Fibroblast of lung (primary cell): ENCODE results near the gene DLG2. TPM values are rescaled to one million over a fixed set of nuclear protein-coding genes. Genes with fewer than 3 reads are reported as not detected.

Source experiments
- DNase-seq, 2 donors: peaks; one replicate each; pipeline versions ENCODE4 v3.0.0 to v3.0.0-alpha.2; 2010; ENCODE audit warnings: low read depth in 2 of 2
- H2AFZ ChIP-seq: 2 replicates; pipeline ENCODE4 v1.5.1; 2012; ENCODE audit warnings: low read length, control low read depth, inconsistent platforms
- H3K27ac ChIP-seq: 2 replicates; pipeline ENCODE4 v1.5.1; 2011; ENCODE audit warnings: low read length, control low read depth; ENCODE audit not compliant: insufficient read depth
- H3K27me3 ChIP-seq: 2 replicates; pipeline ENCODE4 v1.5.1; 2011; ENCODE audit warnings: mild to moderate bottlenecking, low read length; ENCODE audit not compliant: control insufficient read depth, insufficient read depth
- H3K36me3 ChIP-seq: 2 replicates; pipeline ENCODE4 v1.5.1; 2011; ENCODE audit warnings: low read length; ENCODE audit not compliant: control insufficient read depth, insufficient read depth
- H3K4me1 ChIP-seq: 2 replicates; pipeline ENCODE4 v1.5.1; 2011; ENCODE audit warnings: low read length; ENCODE audit not compliant: control insufficient read depth, insufficient read depth; ENCODE audit errors: extremely low read depth
- H3K4me2 ChIP-seq: 2 replicates; pipeline ENCODE4 v1.5.1; 2011; ENCODE audit warnings: low read length, control low read depth; ENCODE audit not compliant: insufficient read depth; ENCODE audit errors: extremely low read depth
- H3K4me3 ChIP-seq, 4 experiments: fragments of 200-600 bp in 1 of 4; sonication (generic) in 1 of 4; replicated peaks in 1 of 4; 2 replicates each; pipeline ENCODE4 v1.5.1; 2011 to 2016; ENCODE audit warnings: low read length in 4 of 4, low read depth in 3 of 4, mild to moderate bottlenecking in 3 of 4, control low read depth in 2 of 4, inconsistent platforms in 1 of 4, mixed read lengths in 1 of 4; ENCODE audit not compliant: insufficient read depth in 1 of 4; ENCODE audit errors: control extremely low read depth in 1 of 4
- H3K79me2 ChIP-seq: 2 replicates; pipeline ENCODE4 v1.5.1; 2012; ENCODE audit warnings: mild to moderate bottlenecking, low read length, inconsistent platforms; ENCODE audit not compliant: control insufficient read depth, insufficient read depth
- H3K9ac ChIP-seq: 2 replicates; pipeline ENCODE4 v1.5.1; 2011; ENCODE audit warnings: mild to moderate bottlenecking, low read length, control low read depth; ENCODE audit not compliant: insufficient read depth
- H3K9me3 ChIP-seq: 2 replicates; pipeline ENCODE4 v1.5.1; 2012; ENCODE audit warnings: low read depth, low read length; ENCODE audit not compliant: control insufficient read depth, insufficient read depth
- H4K20me1 ChIP-seq: 2 replicates; pipeline ENCODE4 v1.5.1; 2011; ENCODE audit warnings: low read length; ENCODE audit not compliant: control insufficient read depth, insufficient read depth; ENCODE audit errors: extremely low read depth
- EZH2 ChIP-seq: IDR thresholded peaks from 2 replicates; pipeline ENCODE4 v1.5.1; 2012; ENCODE audit warnings: low read length, control low read depth, mild to moderate bottlenecking; ENCODE audit errors: missing control alignments
- polyA plus RNA-seq, 2 donors: library from polyadenylated mRNA; depleted of rRNA in 1 of 2; stranded (reverse) in 1 of 2; unstranded in 1 of 2; fragments of >200 nt; gene quantifications; 2 replicates each; pipeline ENCODE4 v1.2.1, GENCODE V29; 2011 to 2012; ENCODE audit warnings: missing spikeins in 1 of 2
- total RNA-seq: library from RNA; depleted of rRNA; stranded (reverse); fragments of >200 nt; gene quantifications from 2 replicates; pipeline ENCODE4 v1.2.1, GENCODE V29; 2014
- TF ChIP-seq, protein P1 (sequence below), 2 donors: IDR thresholded peaks in 1 of 2; conservative IDR thresholded peaks in 1 of 2; 1 replicate in 1 of 2; 2 replicates in 1 of 2; pipeline ENCODE4 v1.5.1; 2011 to 2012; ENCODE audit warnings: low read length in 2 of 2, control low read depth in 1 of 2, inconsistent platforms in 1 of 2, low read depth in 1 of 2, mild to moderate bottlenecking in 1 of 2

Gene DLG2
- total and polyA plus RNA-seq, 2 donors (not counting 1 experiment from before 2014, with no cell fraction given), result 0.77 to 2.3 TPM

DNA sequence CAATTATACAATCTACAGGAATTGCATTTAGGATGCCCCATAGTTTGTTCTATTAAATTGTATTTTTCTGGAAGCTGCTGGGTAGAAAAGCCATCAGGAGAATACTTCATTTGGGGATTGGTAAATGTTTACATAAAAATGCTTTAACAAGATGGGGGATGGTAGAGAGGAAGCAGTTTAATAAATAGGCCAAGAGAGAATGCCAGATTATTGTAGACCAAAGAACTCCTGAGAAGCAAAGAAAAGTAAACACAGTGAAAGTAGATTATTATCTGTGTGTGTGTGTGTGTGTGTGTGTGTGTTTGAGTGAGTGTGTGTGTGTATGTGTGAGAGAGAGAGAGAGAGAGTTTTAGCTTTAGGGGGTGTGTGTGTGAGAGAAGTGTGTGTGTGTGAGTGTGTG, 1520.6 kb downstream of the DLG2 start:
- Histone ChIP-seq H3K79me2 (no peaks in the 10 kb centered on the region), H3K36me3 (no peaks in the 10 kb centered on the region), H3K9me3 (no peaks in the 10 kb centered on the region), H3K9ac (no peak overlapping the region), H3K4me3 (no peak overlapping the region), H3K27me3 (no peaks in the 10 kb centered on the region), H2AFZ (no peak overlapping the region), H3K4me2 (no peak overlapping the region), H3K4me1 (no peaks in the 10 kb centered on the region), H4K20me1 (no peaks in the 10 kb centered on the region), H3K27ac (no peak overlapping the region)
- TF ChIP-seq EZH2, result no peak
- TF ChIP-seq, protein P1, sequence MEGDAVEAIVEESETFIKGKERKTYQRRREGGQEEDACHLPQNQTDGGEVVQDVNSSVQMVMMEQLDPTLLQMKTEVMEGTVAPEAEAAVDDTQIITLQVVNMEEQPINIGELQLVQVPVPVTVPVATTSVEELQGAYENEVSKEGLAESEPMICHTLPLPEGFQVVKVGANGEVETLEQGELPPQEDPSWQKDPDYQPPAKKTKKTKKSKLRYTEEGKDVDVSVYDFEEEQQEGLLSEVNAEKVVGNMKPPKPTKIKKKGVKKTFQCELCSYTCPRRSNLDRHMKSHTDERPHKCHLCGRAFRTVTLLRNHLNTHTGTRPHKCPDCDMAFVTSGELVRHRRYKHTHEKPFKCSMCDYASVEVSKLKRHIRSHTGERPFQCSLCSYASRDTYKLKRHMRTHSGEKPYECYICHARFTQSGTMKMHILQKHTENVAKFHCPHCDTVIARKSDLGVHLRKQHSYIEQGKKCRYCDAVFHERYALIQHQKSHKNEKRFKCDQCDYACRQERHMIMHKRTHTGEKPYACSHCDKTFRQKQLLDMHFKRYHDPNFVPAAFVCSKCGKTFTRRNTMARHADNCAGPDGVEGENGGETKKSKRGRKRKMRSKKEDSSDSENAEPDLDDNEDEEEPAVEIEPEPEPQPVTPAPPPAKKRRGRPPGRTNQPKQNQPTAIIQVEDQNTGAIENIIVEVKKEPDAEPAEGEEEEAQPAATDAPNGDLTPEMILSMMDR (conservative IDR thresholded peaks at IDR 0.05 in 1 of 2, IDR thresholded peaks at IDR 0.05 in 1 of 2; ENCODE audit: low read depth in 1 of 2, low read length in 2 of 2), result no peak
- DNase-seq, result no peak

DNA sequence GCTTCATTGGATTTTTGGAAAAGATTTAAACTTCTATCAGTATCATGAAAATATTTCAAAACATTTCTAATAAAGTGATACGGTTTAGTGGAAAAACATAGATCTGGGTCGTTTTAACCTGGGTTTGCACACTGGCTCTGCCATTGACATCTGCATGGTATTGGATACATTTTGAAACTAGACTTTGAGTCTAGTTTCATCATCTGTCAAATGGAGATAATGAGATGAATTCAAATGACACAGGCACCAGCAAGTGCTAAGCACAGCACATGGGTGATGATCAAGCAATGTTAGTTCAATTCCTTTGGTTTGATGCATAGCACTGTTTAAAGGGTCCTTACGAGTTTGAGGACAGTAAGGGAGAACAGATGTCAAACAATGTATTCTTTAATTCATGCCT, 1522.0 kb downstream of the DLG2 start:
- H3K27ac ChIP-seq, result no peak overlapping the region
- H2AFZ ChIP-seq, result no peak overlapping the region
- no peaks in the 10 kb centered on the region for H3K9me3 ChIP-seq
- H3K4me1 ChIP-seq, result no peaks in the 10 kb centered on the region
- no peak overlapping the region for H3K9ac ChIP-seq
- TF ChIP-seq, protein P1 (conservative IDR thresholded peaks at IDR 0.05 in 1 of 2, IDR thresholded peaks at IDR 0.05 in 1 of 2; ENCODE audit: low read depth in 1 of 2, low read length in 2 of 2), result no peak
- TF ChIP-seq EZH2, result no peak
- no peak for DNase-seq
- no peaks in the 10 kb centered on the region for H3K27me3 ChIP-seq
- H4K20me1 ChIP-seq, result no peaks in the 10 kb centered on the region
- no peak overlapping the region for H3K4me3 ChIP-seq
- no peaks in the 10 kb centered on the region for H3K36me3 ChIP-seq
- no peak overlapping the region for H3K4me2 ChIP-seq
- H3K79me2 ChIP-seq, result no peaks in the 10 kb centered on the region

DNA sequence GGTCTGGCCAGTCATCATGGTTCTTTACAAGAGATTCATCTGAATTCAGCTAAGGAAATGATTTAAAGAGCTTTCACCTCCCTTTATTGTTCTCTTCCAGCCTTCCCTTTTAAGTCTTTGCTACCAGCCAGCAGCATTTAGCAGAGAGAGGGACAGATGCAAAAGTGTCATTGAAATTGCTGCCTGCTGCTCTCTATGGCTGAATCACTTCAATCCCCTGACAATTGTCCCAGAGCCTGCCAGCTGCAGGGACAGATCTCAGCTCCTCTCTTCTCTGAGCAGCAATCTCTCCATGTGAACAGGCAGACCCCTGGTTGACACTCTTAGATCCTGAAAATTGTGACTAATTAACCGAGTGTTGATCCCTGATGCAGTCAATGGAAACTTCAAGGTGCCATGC, 1524.0 kb downstream of the DLG2 start:
- DNase-seq, result no peak
- Histone ChIP-seq H3K36me3 (no peaks in the 10 kb centered on the region), H2AFZ (no peak overlapping the region), H3K9ac (no peak overlapping the region), H3K9me3 (no peaks in the 10 kb centered on the region), H3K4me2 (no peak overlapping the region), H3K4me1 (no peaks in the 10 kb centered on the region), H3K79me2 (no peaks in the 10 kb centered on the region), H3K27me3 (no peaks in the 10 kb centered on the region), H3K27ac (no peak overlapping the region), H4K20me1 (no peaks in the 10 kb centered on the region), H3K4me3 (no peak overlapping the region)
- no peak for TF ChIP-seq EZH2
- TF ChIP-seq, protein P1 (conservative IDR thresholded peaks at IDR 0.05 in 1 of 2, IDR thresholded peaks at IDR 0.05 in 1 of 2; ENCODE audit: low read depth in 1 of 2, low read length in 2 of 2), result no peak
